H9 (cell line): ENCODE results near the gene DNMT3B. TPM values are rescaled to one million over a fixed set of nuclear protein-coding genes. Genes with fewer than 3 reads are reported as not detected.

Source experiments
- DNase-seq: peaks from one replicate; pipeline ENCODE4 v3.0.0-alpha.2; 2017
- H2AFZ ChIP-seq: one replicate; pipeline ENCODE4 v1.6.1; 2013; ENCODE audit warnings: mild to moderate bottlenecking, low read length, control low read depth, moderate library complexity
- H2AK5ac ChIP-seq: 2 replicates; pipeline ENCODE4 v1.6.1; 2013; ENCODE audit warnings: low read length, control low read depth, mixed read lengths; ENCODE audit not compliant: insufficient read length
- H2BK120ac ChIP-seq: one replicate; pipeline ENCODE4 v1.6.1; 2013; ENCODE audit warnings: low read depth, mild to moderate bottlenecking, low read length, control low read depth, inconsistent platforms; ENCODE audit not compliant: poor library complexity, severe bottlenecking
- H2BK12ac ChIP-seq: 2 replicates; pipeline ENCODE4 v1.6.1; 2013; ENCODE audit warnings: low read length, control low read depth, mixed read lengths, low read depth; ENCODE audit not compliant: insufficient read length
- H2BK15ac ChIP-seq: 2 replicates; pipeline ENCODE4 v1.6.1; 2013; ENCODE audit warnings: low read depth, low read length, control low read depth
- H2BK20ac ChIP-seq: one replicate; pipeline ENCODE4 v1.6.1; 2013; ENCODE audit warnings: low read depth, mild to moderate bottlenecking, low read length, control low read depth, inconsistent platforms; ENCODE audit not compliant: poor library complexity, severe bottlenecking
- H2BK5ac ChIP-seq: 2 replicates; pipeline ENCODE4 v1.6.1; 2013; ENCODE audit warnings: low read length, control low read depth, mixed read lengths; ENCODE audit not compliant: insufficient read length
- H3K14ac ChIP-seq: 2 replicates; pipeline ENCODE4 v1.6.1; 2013; ENCODE audit warnings: low read length, control low read depth; ENCODE audit not compliant: insufficient read depth
- H3K18ac ChIP-seq: 2 replicates; pipeline ENCODE4 v1.6.1; 2013; ENCODE audit warnings: low read depth, mild to moderate bottlenecking, mixed read lengths, low read length, control low read depth; ENCODE audit not compliant: insufficient read length
- H3K23ac ChIP-seq: 2 replicates; pipeline ENCODE4 v1.6.1; 2013; ENCODE audit warnings: low read length, control low read depth, mixed read lengths, low read depth; ENCODE audit not compliant: insufficient read length
- H3K23me2 ChIP-seq: 2 replicates; pipeline ENCODE4 v1.6.1; 2013; ENCODE audit warnings: low read depth, mild to moderate bottlenecking, mixed read lengths, low read length, control low read depth; ENCODE audit not compliant: insufficient read length, poor library complexity, severe bottlenecking
- H3K27ac ChIP-seq: 2 replicates; pipeline ENCODE4 v1.5.1; 2013; ENCODE audit warnings: low read length, control low read depth, mixed read lengths, low read depth; ENCODE audit not compliant: insufficient read length
- H3K27me3 ChIP-seq: 2 replicates; pipeline ENCODE4 v1.6.1; 2013; ENCODE audit warnings: low read length, control low read depth, inconsistent platforms; ENCODE audit not compliant: insufficient read depth
- H3K4ac ChIP-seq: 2 replicates; pipeline ENCODE4 v1.6.1; 2013; ENCODE audit warnings: low read depth, mild to moderate bottlenecking, control low read depth, inconsistent platforms, low read length, moderate library complexity
- H3K4me1 ChIP-seq: 2 replicates; pipeline ENCODE4 v1.6.1; 2013; ENCODE audit warnings: low read length, control low read depth, inconsistent platforms; ENCODE audit not compliant: insufficient read depth
- H3K4me2 ChIP-seq: 2 replicates; pipeline ENCODE4 v1.6.1; 2013; ENCODE audit warnings: low read length, control low read depth, mixed read lengths; ENCODE audit not compliant: insufficient read length, insufficient read depth
- H3K56ac ChIP-seq: 2 replicates; pipeline ENCODE4 v1.6.1; 2013; ENCODE audit warnings: low read depth, mild to moderate bottlenecking, mixed read lengths, low read length, control low read depth; ENCODE audit not compliant: insufficient read length
- H3K79me1 ChIP-seq: 2 replicates; pipeline ENCODE4 v1.6.1; 2013; ENCODE audit warnings: low read depth, mild to moderate bottlenecking, moderate library complexity, low read length, control low read depth, inconsistent platforms; ENCODE audit not compliant: insufficient read depth, poor library complexity, severe bottlenecking
- H3K79me2 ChIP-seq: 2 replicates; pipeline ENCODE4 v1.6.1; 2013; ENCODE audit warnings: low read length, control low read depth, inconsistent platforms; ENCODE audit not compliant: insufficient read depth
- H3K9ac ChIP-seq: 2 replicates; pipeline ENCODE4 v1.6.1; 2013; ENCODE audit warnings: low read length, control low read depth, mixed read lengths; ENCODE audit not compliant: insufficient read length; ENCODE audit errors: extremely low read depth
- H3K9me3 ChIP-seq: one replicate; pipeline ENCODE4 v1.6.1; 2013; ENCODE audit warnings: low read depth, low read length, inconsistent platforms; ENCODE audit not compliant: control insufficient read depth
- H3T11ph ChIP-seq: one replicate; pipeline ENCODE4 v1.6.1; 2013; ENCODE audit warnings: mild to moderate bottlenecking, low read length, control low read depth, inconsistent platforms
- H4K20me1 ChIP-seq: one replicate; pipeline ENCODE4 v1.6.1; 2013; ENCODE audit not compliant: control insufficient read depth, insufficient read length, insufficient read depth
- H4K5ac ChIP-seq: 2 replicates; pipeline ENCODE4 v1.6.1; 2013; ENCODE audit warnings: low read depth, mild to moderate bottlenecking, mixed read lengths, low read length, control low read depth; ENCODE audit not compliant: insufficient read length
- H4K8ac ChIP-seq: replicated peaks from 2 replicates; pipeline ENCODE4 v1.6.1; 2013; ENCODE audit warnings: low read length, control low read depth, mixed read lengths, low read depth; ENCODE audit not compliant: insufficient read length
- H4K91ac ChIP-seq: 2 replicates; pipeline ENCODE4 v1.6.1; 2013; ENCODE audit warnings: low read depth, mild to moderate bottlenecking, moderate library complexity, mixed read lengths, low read length, control low read depth; ENCODE audit not compliant: insufficient read length
- H3K27ac Mint-ChIP-seq, 3 experiments: 2 replicates in 2 of 3; 3 replicates in 1 of 3; pipeline ENCODE4 v1.8.0; 2020 to 2021; ENCODE audit warnings: mixed read lengths in 3 of 3, mild to moderate bottlenecking in 1 of 3, moderate library complexity in 1 of 3
- H3K27me3 Mint-ChIP-seq: 2 replicates; pipeline ENCODE4 v1.8.0; 2021; ENCODE audit warnings: low read depth, mild to moderate bottlenecking, moderate library complexity, mixed read lengths
- H3K36me3 Mint-ChIP-seq, 3 experiments: 2 replicates in 2 of 3; 3 replicates in 1 of 3; pipeline ENCODE4 v1.8.0; 2020 to 2021; ENCODE audit warnings: low read depth in 3 of 3, mixed read lengths in 3 of 3; ENCODE audit not compliant: insufficient read depth in 1 of 3
- H3K4me1 Mint-ChIP-seq, 2 experiments: 2 replicates each; pipeline ENCODE4 v1.8.0; 2020; ENCODE audit warnings: mixed read lengths in 2 of 2
- H3K4me3 Mint-ChIP-seq, 2 experiments: 2 replicates in 1 of 2; 3 replicates in 1 of 2; pipeline ENCODE4 v1.8.0; 2020 to 2021; ENCODE audit warnings: mild to moderate bottlenecking in 2 of 2, mixed read lengths in 2 of 2, moderate library complexity in 1 of 2
- H3K9me3 Mint-ChIP-seq, 2 experiments: 2 replicates in 1 of 2; 3 replicates in 1 of 2; pipeline ENCODE4 v1.8.0; 2020; ENCODE audit warnings: mild to moderate bottlenecking in 2 of 2, mixed read lengths in 2 of 2, moderate library complexity in 1 of 2
- CTCF ChIP-seq: fragments of 200-600 bp; sonication (generic); conservative IDR thresholded peaks from 3 replicates; pipeline ENCODE4 v1.8.0; 2021; ENCODE audit warnings: antibody characterized with exemption, mild to moderate bottlenecking
- WGBS: extraction: QIAGEN DNeasy Blood & Tissue Kit; methylation state at CpG from one replicate; pipeline ENCODE4 v1.1.7; 2013; ENCODE audit warnings: missing lambda C conversion rate, low lambda C conversion rate, mixed read lengths; ENCODE audit not compliant: insufficient read length; ENCODE audit errors: extremely low coverage; 5-methylcytosine and 5-hydroxymethylcytosine counted together
- total RNA-seq: library from RNA; stranded (reverse); gene quantifications from 2 replicates; pipeline ENCODE4 v1.2.1, GENCODE V29; 2021

The DNMT3B gene
- total RNA-seq, 1 experiment from 2014 or later = 980 TPM

- Histone ChIP-seq H3K23me2 (no peaks in the 10 kb centered on the region), H2BK5ac (no peak overlapping the region), H3K79me1 (peaks cover 7% of the 10 kb centered on the region), H2BK120ac (no peak overlapping the region), H2BK12ac (no peak overlapping the region), H3K27ac (no peak overlapping the region), H4K91ac (no peak overlapping the region), H4K5ac (no peak overlapping the region), H3K56ac (no peak overlapping the region), H3K14ac (no peak overlapping the region), H3K27me3 (no peaks in the 10 kb centered on the region), H4K8ac (no peak overlapping the region), H4K20me1 (no peaks in the 10 kb centered on the region), H3K79me2 (peaks cover 6% of the 10 kb centered on the region; the same call in 1 of the 2 replicates), H3K23ac (no peak overlapping the region), H3T11ph (no peak overlapping the region), H3K9me3 (no peaks in the 10 kb centered on the region), H2BK20ac (no peak overlapping the region), H2AK5ac (no peak overlapping the region), H3K4me2 (no peak overlapping the region), H2AFZ (no peak overlapping the region), H3K9ac (no peak overlapping the region), H3K4me1 (no peaks in the 10 kb centered on the region), H2BK15ac (no peak overlapping the region), H3K18ac (peak overlapping the region; percentile 44), H3K4ac (no peak overlapping the region)
- DNase-seq = no peak
- Mint-ChIP-seq H3K27me3 (no peaks in the 10 kb centered on the region), H3K36me3 (peaks cover 40 to 89% (median 79%) of the 10 kb centered on the region in 3 experiments; a peak in 6 of 7 replicates), H3K4me3 (no peak overlapping the region), H3K4me1 (peaks cover 6 to 9% of the 10 kb centered on the region in 2 experiments; a peak in 3 of 4 replicates), H3K27ac (peak overlapping the region; percentile 76 to 95 (median 90); a peak in 5 of 7 replicates), H3K9me3 (no peaks in the 10 kb centered on the region)
- no peak for TF ChIP-seq CTCF
- no CpG with 5 or more reads among the region's 11 CpGs for WGBS
Observed at GRCh38 chr20:32832664-32833063, 70.5 kb downstream of the DNMT3B start.
